SK-N-SH (cell line): ENCODE data around the gene LRRC27. TPM values are rescaled to one million over a fixed set of nuclear protein-coding genes. Genes with fewer than 3 reads are reported as not detected.

Experiments used
- CTCF ChIA-PET: fragments of 300-600, 350-600 bp; formaldehyde crosslinking; extraction: SDS; loops from one replicate; lab custom pipeline; 2021; lab: Yijun Ruan, JAX
- POLR2A ChIA-PET: fragments of 350-600 bp; sonication (Branson Sonifier 250); formaldehyde crosslinking; extraction: SDS; loops from one replicate; lab custom pipeline; 2020; ENCODE audit warnings: antibody characterized with exemption, inconsistent platforms; lab: Yijun Ruan, JAX
- DNase-seq: peaks from one replicate; pipeline ENCODE4 v3.0.0; 2012
- H2AFZ ChIP-seq: fragments of 200-600 bp; sonication (generic); 2 replicates; pipeline ENCODE4 v1.8.1; 2016; ENCODE audit warnings: antibody characterized with exemption, mild to moderate bottlenecking, low read depth
- H3F3A ChIP-seq: fragments of 200-600 bp; sonication (generic); replicated peaks from 2 replicates; pipeline ENCODE3; 2016; ENCODE audit warnings: antibody characterized with exemption, mild to moderate bottlenecking; ENCODE audit not compliant: insufficient read depth
- H3K27ac ChIP-seq, 2 experiments: fragments of 200-500 bp in 1 of 2; fragments of 200-600 bp in 1 of 2; sonication (Bioruptor generic) in 1 of 2; sonication (generic), shearing (Covaris generic) in 1 of 2; 2 replicates each; pipeline versions ENCODE4 v1.5.1 to v1.6.1; 2014 to 2016; ENCODE audit warnings: low read depth in 2 of 2, inconsistent platforms in 1 of 2, low read length in 1 of 2, mild to moderate bottlenecking in 1 of 2, mixed read lengths in 1 of 2
- H3K27me3 ChIP-seq: fragments of 200-600 bp; sonication (generic), shearing (Covaris generic); 2 replicates; pipeline ENCODE4 v1.6.1; 2016; ENCODE audit warnings: mixed run types; ENCODE audit not compliant: insufficient read depth
- H3K36me3 ChIP-seq, 2 experiments: fragments of 200-500 bp in 1 of 2; fragments of 200-600 bp in 1 of 2; sonication (Bioruptor generic) in 1 of 2; sonication (generic) in 1 of 2; replicated peaks in 1 of 2; 2 replicates each; pipeline versions ENCODE3 to v1.5.1; 2014 to 2016; ENCODE audit warnings: low read length in 1 of 2, mild to moderate bottlenecking in 1 of 2; ENCODE audit not compliant: insufficient read depth in 2 of 2, control insufficient read depth in 1 of 2
- H3K4me1 ChIP-seq, 2 experiments: fragments of 200-500 bp in 1 of 2; fragments of 200-600 bp in 1 of 2; sonication (Bioruptor generic) in 1 of 2; sonication (generic), shearing (Covaris generic) in 1 of 2; 2 replicates each; pipeline versions ENCODE4 v1.5.1 to v1.6.1; 2014 to 2016; ENCODE audit warnings: low read depth in 1 of 2, low read length in 1 of 2, mixed run types in 1 of 2; ENCODE audit not compliant: insufficient read depth in 2 of 2, control insufficient read depth in 1 of 2
- H3K4me2 ChIP-seq: fragments of 200-600 bp; sonication (generic), shearing (Covaris generic); 2 replicates; pipeline ENCODE4 v1.6.1; 2017; ENCODE audit warnings: mixed run types
- H3K4me3 ChIP-seq, 2 experiments: fragments of 200-500 bp in 1 of 2; fragments of 200-600 bp in 1 of 2; sonication (Bioruptor generic) in 1 of 2; sonication (generic), shearing (Covaris generic) in 1 of 2; 2 replicates each; pipeline versions ENCODE4 v1.5.1 to v1.8.1; 2014 to 2016; ENCODE audit warnings: low read depth in 2 of 2, inconsistent platforms in 1 of 2, low read length in 1 of 2, mild to moderate bottlenecking in 1 of 2, mixed read lengths in 1 of 2, moderate library complexity in 1 of 2
- H3K79me2 ChIP-seq: fragments of 200-600 bp; sonication (generic); 2 replicates; pipeline ENCODE4 v1.8.1; 2017; ENCODE audit warnings: mild to moderate bottlenecking; ENCODE audit not compliant: insufficient read depth
- H3K9ac ChIP-seq: fragments of 200-600 bp; sonication (generic); 2 replicates; pipeline ENCODE4 v1.6.1; 2017; ENCODE audit warnings: mixed run types
- H3K9me2 ChIP-seq: fragments of 200-600 bp; sonication (generic); 2 replicates; pipeline ENCODE4 v1.6.1; 2017; ENCODE audit warnings: mixed run types
- H3K9me3 ChIP-seq: fragments of 200-600 bp; sonication (generic); 2 replicates; pipeline ENCODE4 v1.6.1; 2017; ENCODE audit warnings: mixed run types, mild to moderate bottlenecking, moderate library complexity
- H4K20me1 ChIP-seq: fragments of 200-600 bp; sonication (generic); 2 replicates; pipeline ENCODE4 v1.6.1; 2017; ENCODE audit warnings: mild to moderate bottlenecking, mixed run types; ENCODE audit not compliant: insufficient read depth
- FOSL2 ChIP-seq: IDR thresholded peaks from 2 replicates; pipeline ENCODE4 v1.4.0; 2012; ENCODE audit warnings: low read depth, mild to moderate bottlenecking, moderate library complexity, borderline replicate concordance
- JUND ChIP-seq: IDR thresholded peaks from 2 replicates; pipeline ENCODE4 v1.4.0; 2012
- MXI1 ChIP-seq: IDR thresholded peaks from 2 replicates; pipeline ENCODE4 v1.6.1; 2012; ENCODE audit warnings: mild to moderate bottlenecking, low read depth, low read length, improper control_type of control experiment
- NFIC ChIP-seq: IDR thresholded peaks from 2 replicates; pipeline ENCODE4 v1.4.0; 2012; ENCODE audit warnings: borderline replicate concordance
- RCOR1 ChIP-seq: fragments of 150-350 bp; IDR thresholded peaks from 2 replicates; pipeline ENCODE4 v1.6.1; 2017; ENCODE audit warnings: antibody characterized with exemption, low read length
- RFX5 ChIP-seq: IDR thresholded peaks from 2 replicates; pipeline ENCODE4 v1.6.1; 2012; ENCODE audit warnings: mild to moderate bottlenecking, improper control_type of control experiment, low read length
- RXRA ChIP-seq: IDR thresholded peaks from 2 replicates; pipeline ENCODE4 v1.4.0; 2012; ENCODE audit warnings: low read depth, mild to moderate bottlenecking, borderline replicate concordance
- SMC3 ChIP-seq: IDR thresholded peaks from 2 replicates; pipeline ENCODE4 v1.6.1; 2012; ENCODE audit warnings: low read depth, low read length, improper control_type of control experiment
- TCF12 ChIP-seq: IDR thresholded peaks from 2 replicates; pipeline ENCODE4 v1.4.0; 2012
- TEAD4 ChIP-seq: IDR thresholded peaks from 2 replicates; pipeline ENCODE4 v1.4.0; 2012; ENCODE audit warnings: mild to moderate bottlenecking, borderline replicate concordance; ENCODE audit not compliant: insufficient read depth
- YY1 ChIP-seq: IDR thresholded peaks from 2 replicates; pipeline ENCODE4 v1.4.0; 2012; ENCODE audit warnings: low read depth, mild to moderate bottlenecking
- WGBS: methylation state at CpG from one replicate; pipeline ENCODE4 v1.1.6; 2017; ENCODE audit warnings: low lambda C conversion rate; 5-methylcytosine and 5-hydroxymethylcytosine counted together
- polyA plus RNA-seq, 3 experiments: library from polyadenylated mRNA; depleted of rRNA; stranded (reverse); fragments of >200 nt; gene quantifications; 2 replicates each; pipeline ENCODE4 v1.2.3, GENCODE V29; 2012
- TF ChIP-seq, protein P1 (sequence below): IDR thresholded peaks from 2 replicates; pipeline ENCODE4; 2012
- TF ChIP-seq, protein P2 (sequence below): fragments of 150-350 bp; IDR thresholded peaks from 2 replicates; pipeline ENCODE4 v1.6.1; 2017; ENCODE audit warnings: antibody characterized with exemption, low read length, low read depth, borderline replicate concordance
- TF ChIP-seq, protein P3 (sequence below): fragments of 200-600 bp; sonication (generic); IDR thresholded peaks from 2 replicates; pipeline ENCODE4 v1.6.1; 2017; ENCODE audit warnings: antibody characterized with exemption, mild to moderate bottlenecking, moderate library complexity
- TF ChIP-seq, protein P4 (sequence below): IDR thresholded peaks from 2 replicates; pipeline ENCODE4 v1.4.0; 2012; ENCODE audit warnings: low read depth

The LRRC27 gene
- polyA plus RNA-seq, 1 of the 3 experiments (the other 2 are of a cell fraction), result 10.0 TPM

DNA sequence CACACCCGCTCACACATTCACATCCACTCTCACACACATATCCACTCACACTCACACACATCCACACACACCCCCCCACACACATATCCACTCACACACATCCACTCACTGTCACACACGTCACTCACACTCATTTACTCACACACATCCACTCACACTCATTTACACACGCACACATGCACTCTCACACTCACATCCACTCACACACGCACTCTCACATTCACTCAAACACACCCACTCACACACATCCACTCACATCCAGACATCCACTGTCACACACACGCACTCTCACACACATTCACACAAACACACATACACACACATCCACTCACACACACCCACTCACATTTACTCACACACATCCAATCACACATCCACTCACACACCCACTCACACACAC, 83.3 kb downstream of the LRRC27 start:
- TF ChIP-seq JUND (no peak), RCOR1 (no peak), RXRA (no peak), RFX5 (no peak), TEAD4 (no peak), SMC3 (no peak)
- TF ChIP-seq, protein P1, sequence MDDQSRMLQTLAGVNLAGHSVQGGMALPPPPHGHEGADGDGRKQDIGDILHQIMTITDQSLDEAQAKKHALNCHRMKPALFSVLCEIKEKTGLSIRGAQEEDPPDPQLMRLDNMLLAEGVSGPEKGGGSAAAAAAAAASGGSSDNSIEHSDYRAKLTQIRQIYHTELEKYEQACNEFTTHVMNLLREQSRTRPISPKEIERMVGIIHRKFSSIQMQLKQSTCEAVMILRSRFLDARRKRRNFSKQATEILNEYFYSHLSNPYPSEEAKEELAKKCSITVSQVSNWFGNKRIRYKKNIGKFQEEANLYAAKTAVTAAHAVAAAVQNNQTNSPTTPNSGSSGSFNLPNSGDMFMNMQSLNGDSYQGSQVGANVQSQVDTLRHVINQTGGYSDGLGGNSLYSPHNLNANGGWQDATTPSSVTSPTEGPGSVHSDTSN, result no peak
- TF ChIP-seq, protein P2, sequence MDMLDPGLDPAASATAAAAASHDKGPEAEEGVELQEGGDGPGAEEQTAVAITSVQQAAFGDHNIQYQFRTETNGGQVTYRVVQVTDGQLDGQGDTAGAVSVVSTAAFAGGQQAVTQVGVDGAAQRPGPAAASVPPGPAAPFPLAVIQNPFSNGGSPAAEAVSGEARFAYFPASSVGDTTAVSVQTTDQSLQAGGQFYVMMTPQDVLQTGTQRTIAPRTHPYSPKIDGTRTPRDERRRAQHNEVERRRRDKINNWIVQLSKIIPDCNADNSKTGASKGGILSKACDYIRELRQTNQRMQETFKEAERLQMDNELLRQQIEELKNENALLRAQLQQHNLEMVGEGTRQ, result no peak
- TF ChIP-seq, protein P3, sequence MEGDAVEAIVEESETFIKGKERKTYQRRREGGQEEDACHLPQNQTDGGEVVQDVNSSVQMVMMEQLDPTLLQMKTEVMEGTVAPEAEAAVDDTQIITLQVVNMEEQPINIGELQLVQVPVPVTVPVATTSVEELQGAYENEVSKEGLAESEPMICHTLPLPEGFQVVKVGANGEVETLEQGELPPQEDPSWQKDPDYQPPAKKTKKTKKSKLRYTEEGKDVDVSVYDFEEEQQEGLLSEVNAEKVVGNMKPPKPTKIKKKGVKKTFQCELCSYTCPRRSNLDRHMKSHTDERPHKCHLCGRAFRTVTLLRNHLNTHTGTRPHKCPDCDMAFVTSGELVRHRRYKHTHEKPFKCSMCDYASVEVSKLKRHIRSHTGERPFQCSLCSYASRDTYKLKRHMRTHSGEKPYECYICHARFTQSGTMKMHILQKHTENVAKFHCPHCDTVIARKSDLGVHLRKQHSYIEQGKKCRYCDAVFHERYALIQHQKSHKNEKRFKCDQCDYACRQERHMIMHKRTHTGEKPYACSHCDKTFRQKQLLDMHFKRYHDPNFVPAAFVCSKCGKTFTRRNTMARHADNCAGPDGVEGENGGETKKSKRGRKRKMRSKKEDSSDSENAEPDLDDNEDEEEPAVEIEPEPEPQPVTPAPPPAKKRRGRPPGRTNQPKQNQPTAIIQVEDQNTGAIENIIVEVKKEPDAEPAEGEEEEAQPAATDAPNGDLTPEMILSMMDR, result no peak
- WGBS, result 95% methylated on average over 5 of the region's 5 CpGs
- CTCF ChIA-PET, result no interaction called here

DNA sequence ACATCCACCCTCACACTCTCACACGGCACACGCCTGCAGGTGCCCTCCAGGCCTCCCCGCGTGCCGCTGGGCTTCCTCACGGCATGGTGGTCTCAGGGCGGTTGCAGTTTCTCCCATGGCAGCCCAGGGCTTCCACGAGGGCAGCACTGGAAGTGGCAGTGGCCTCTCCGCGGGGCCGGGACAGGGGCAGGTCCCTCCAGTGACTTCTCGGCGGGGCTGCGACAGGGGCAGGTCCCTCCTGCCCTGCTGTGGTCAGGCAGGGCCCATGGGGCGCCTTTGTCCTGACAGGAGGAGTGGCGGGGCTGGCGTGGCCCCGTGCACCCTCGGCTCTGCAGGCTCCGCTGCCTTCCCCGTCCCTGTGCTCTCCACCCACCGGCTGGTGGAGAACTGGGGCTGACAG, 84.0 kb downstream of the LRRC27 start:
- no peak overlapping the region for H2AFZ ChIP-seq
- peaks cover 0 to 26% of the 10 kb centered on the region in 2 experiments; a peak in 2 of 4 replicates for H3K4me1 ChIP-seq
- 95% methylated on average over 8 of the region's 22 CpGs for WGBS

More for the DNA sequence above, 83.3 kb downstream of the LRRC27 start:
- Histone ChIP-seq H3K4me1 (peaks cover 0 to 25% of the 10 kb centered on the region in 2 experiments; a peak in 1 of 4 replicates), H3K9me2 (no peaks in the 10 kb centered on the region), H3K9me3 (no peaks in the 10 kb centered on the region), H3K27me3 (no peaks in the 10 kb centered on the region), H4K20me1 (no peaks in the 10 kb centered on the region), H3K4me3 (no peak overlapping the region), H3F3A (no peaks in the 10 kb centered on the region), H2AFZ (no peak overlapping the region), H3K27ac (no peak overlapping the region), H3K4me2 (no peak overlapping the region), H3K79me2 (no peaks in the 10 kb centered on the region), H3K9ac (no peak overlapping the region), H3K36me3 (no peaks in the 10 kb centered on the region)
- no peak for DNase-seq
- POLR2A ChIA-PET, result no interaction called here

More for the DNA sequence above, 84.0 kb downstream of the LRRC27 start:
- H3F3A ChIP-seq, result no peaks in the 10 kb centered on the region
- no peaks in the 10 kb centered on the region for H3K27me3 ChIP-seq
- no peak overlapping the region for H3K4me3 ChIP-seq
- no peak for DNase-seq
- no peaks in the 10 kb centered on the region for H3K9me3 ChIP-seq
- no peak overlapping the region for H3K4me2 ChIP-seq
- H3K36me3 ChIP-seq, result no peaks in the 10 kb centered on the region
- H4K20me1 ChIP-seq, result no peaks in the 10 kb centered on the region
- ChIA-PET CTCF (no interaction called here), POLR2A (no interaction called here)
- no peak overlapping the region for H3K9ac ChIP-seq
- no peak overlapping the region for H3K27ac ChIP-seq
- TF ChIP-seq MXI1 (no peak), FOSL2 (no peak), NFIC (no peak), TCF12 (no peak), YY1 (no peak)
- TF ChIP-seq, protein P4, sequence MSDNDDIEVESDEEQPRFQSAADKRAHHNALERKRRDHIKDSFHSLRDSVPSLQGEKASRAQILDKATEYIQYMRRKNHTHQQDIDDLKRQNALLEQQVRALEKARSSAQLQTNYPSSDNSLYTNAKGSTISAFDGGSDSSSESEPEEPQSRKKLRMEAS, result no peak
- TF ChIP-seq, protein P3, result no peak
- H3K9me2 ChIP-seq, result no peaks in the 10 kb centered on the region
- H3K79me2 ChIP-seq, result no peaks in the 10 kb centered on the region
